C4-2B (cell line): ENCODE data around the gene SNRK.

Source experiments
- ZFX ChIP-seq: fragments of 450-650 bp; IDR thresholded peaks from 2 replicates; pipeline ENCODE4 v1.6.1; 2017
- TF ChIP-seq, protein P1 (sequence below): fragments of 450-650 bp; conservative IDR thresholded peaks from 2 replicates; pipeline ENCODE4 v1.5.1; 2017; ENCODE audit warnings: mild to moderate bottlenecking

DNA sequence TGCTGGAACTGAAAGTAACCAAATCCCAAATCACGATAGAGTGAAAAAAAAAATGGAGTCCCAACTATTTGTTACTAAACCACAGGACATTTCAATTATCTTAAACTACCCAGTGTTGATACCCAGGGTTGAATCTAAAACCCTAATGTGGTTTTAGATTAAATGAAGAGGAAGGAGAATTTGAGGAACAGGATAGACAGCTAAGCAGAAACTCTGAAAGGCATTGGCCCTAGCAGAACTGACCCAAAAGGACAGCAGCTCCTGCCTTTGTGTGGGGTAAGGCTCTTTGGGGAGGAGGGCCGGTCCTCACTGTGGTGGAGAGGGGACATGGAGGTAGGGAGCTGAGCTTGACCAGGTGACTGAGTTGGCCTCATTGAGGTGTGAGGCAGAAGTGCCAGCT lies 30.7 kb upstream of the SNRK start:
- TF ChIP-seq, protein P1, sequence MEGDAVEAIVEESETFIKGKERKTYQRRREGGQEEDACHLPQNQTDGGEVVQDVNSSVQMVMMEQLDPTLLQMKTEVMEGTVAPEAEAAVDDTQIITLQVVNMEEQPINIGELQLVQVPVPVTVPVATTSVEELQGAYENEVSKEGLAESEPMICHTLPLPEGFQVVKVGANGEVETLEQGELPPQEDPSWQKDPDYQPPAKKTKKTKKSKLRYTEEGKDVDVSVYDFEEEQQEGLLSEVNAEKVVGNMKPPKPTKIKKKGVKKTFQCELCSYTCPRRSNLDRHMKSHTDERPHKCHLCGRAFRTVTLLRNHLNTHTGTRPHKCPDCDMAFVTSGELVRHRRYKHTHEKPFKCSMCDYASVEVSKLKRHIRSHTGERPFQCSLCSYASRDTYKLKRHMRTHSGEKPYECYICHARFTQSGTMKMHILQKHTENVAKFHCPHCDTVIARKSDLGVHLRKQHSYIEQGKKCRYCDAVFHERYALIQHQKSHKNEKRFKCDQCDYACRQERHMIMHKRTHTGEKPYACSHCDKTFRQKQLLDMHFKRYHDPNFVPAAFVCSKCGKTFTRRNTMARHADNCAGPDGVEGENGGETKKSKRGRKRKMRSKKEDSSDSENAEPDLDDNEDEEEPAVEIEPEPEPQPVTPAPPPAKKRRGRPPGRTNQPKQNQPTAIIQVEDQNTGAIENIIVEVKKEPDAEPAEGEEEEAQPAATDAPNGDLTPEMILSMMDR = no peak
- TF ChIP-seq ZFX = no peak
